ENCODE measurements around the gene PPARD. TPM values are rescaled to one million over a fixed set of nuclear protein-coding genes. Genes with fewer than 3 reads are reported as not detected.

The PPARD gene
- total and polyA plus RNA-seq, 2 of the 13 experiments (the other 11 are each of a cell fraction or from before 2014, with no cell fraction given), result 6.1 to 13.3 TPM

GRCh38 chr6:35342258-35343091, at the start of gene PPARD (continued):
- TF ChIP-seq, protein P1, sequence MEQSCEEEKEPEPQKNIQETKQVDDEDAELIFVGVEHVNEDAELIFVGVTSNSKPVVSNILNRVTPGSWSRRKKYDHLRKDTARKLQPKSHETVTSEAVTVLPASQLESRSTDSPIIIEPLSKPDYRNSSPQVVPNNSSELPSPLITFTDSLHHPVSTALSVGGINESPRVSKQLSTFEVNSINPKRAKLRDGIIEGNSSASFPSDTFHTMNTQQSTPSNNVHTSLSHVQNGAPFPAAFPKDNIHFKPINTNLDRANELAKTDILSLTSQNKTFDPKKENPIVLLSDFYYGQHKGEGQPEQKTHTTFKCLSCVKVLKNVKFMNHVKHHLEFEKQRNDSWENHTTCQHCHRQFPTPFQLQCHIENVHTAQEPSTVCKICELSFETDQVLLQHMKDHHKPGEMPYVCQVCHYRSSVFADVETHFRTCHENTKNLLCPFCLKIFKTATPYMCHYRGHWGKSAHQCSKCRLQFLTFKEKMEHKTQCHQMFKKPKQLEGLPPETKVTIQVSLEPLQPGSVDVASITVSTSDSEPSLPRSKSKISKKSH (CRISPR knock-in tag; IDR thresholded peaks at IDR 0.05; ENCODE audit: borderline replicate concordance), result peak; percentile 84; the same call in 1 of the 2 replicates
- TF ChIP-seq CREM (IDR thresholded peaks at IDR 0.05), result no peak
- TF ChIP-seq CREM (CRISPR knock-in tag; IDR thresholded peaks at IDR 0.05), result no peak
- TF ChIP-seq, protein P2, sequence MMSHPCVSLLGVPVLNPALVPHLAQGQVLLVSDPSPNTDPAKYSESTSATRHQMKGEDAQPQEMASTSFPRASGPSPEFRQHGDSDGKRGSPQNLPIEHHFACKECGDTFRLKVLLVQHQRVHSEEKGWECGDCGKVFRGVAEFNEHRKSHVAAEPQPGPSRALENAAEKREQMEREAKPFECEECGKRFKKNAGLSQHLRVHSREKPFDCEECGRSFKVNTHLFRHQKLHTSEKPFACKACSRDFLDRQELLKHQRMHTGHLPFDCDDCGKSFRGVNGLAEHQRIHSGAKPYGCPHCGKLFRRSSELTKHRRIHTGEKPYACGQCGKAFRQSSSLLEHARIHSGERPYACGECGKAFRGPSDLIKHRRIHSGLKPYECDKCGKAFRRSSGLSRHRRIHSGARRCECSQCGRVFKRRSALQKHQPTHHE (CRISPR knock-in tag; IDR thresholded peaks at IDR 0.05; ENCODE audit: borderline replicate concordance), result 0 out of 2 replicates have a peak, but pooled peaks have one; percentile 35
- no peak for TF ChIP-seq ZNF557 (CRISPR knock-in tag; IDR thresholded peaks at IDR 0.05)
- TF ChIP-seq, protein P3, sequence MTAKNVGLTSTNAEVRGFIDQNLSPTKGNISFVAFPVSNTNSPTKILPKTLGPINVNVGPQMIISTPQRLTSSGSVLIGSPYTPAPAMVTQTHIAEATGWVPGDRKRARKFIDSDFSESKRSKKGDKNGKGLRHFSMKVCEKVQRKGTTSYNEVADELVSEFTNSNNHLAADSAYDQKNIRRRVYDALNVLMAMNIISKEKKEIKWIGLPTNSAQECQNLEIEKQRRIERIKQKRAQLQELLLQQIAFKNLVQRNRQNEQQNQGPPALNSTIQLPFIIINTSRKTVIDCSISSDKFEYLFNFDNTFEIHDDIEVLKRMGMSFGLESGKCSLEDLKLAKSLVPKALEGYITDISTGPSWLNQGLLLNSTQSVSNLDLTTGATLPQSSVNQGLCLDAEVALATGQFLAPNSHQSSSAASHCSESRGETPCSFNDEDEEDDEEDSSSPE (CRISPR knock-in tag; IDR thresholded peaks at IDR 0.05), result peak; percentile 75
- TF ChIP-seq ZBTB10 (CRISPR knock-in tag; IDR thresholded peaks at IDR 0.05; ENCODE audit: borderline replicate concordance), result peak; percentile 76
- no peak for TF ChIP-seq NFKBIZ (CRISPR knock-in tag; IDR thresholded peaks at IDR 0.05)
- TF ChIP-seq, protein P4, sequence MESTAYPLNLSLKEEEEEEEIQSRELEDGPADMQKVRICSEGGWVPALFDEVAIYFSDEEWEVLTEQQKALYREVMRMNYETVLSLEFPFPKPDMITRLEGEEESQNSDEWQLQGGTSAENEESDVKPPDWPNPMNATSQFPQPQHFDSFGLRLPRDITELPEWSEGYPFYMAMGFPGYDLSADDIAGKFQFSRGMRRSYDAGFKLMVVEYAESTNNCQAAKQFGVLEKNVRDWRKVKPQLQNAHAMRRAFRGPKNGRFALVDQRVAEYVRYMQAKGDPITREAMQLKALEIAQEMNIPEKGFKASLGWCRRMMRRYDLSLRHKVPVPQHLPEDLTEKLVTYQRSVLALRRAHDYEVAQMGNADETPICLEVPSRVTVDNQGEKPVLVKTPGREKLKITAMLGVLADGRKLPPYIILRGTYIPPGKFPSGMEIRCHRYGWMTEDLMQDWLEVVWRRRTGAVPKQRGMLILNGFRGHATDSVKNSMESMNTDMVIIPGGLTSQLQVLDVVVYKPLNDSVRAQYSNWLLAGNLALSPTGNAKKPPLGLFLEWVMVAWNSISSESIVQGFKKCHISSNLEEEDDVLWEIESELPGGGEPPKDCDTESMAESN (CRISPR knock-in tag; conservative IDR thresholded peaks at IDR 0.05), result peak; percentile 80; the same call in 1 of the 2 replicates
- TF ChIP-seq BRCA1 (CRISPR knock-in tag; IDR thresholded peaks at IDR 0.05), result no peak
- no peak for TF ChIP-seq MAFK (conservative IDR thresholded peaks at IDR 0.05 in 1 of 2, IDR thresholded peaks at IDR 0.05 in 1 of 2; ENCODE audit: low read length in 2 of 2)
- TF ChIP-seq SIN3B (IDR thresholded peaks at IDR 0.05; ENCODE audit: low read length), result 0 out of 2 replicates have a peak, but pooled peaks have one; percentile 50
- 0 out of 2 replicates have a peak, but pooled peaks have one; percentile 31 for TF ChIP-seq RNF2 (conservative IDR thresholded peaks at IDR 0.05; ENCODE audit: low read depth)
- TF ChIP-seq TCF7 (IDR thresholded peaks at IDR 0.05; ENCODE audit: low read depth), result no peak
- no peak for TF ChIP-seq MLXIP (CRISPR knock-in tag; IDR thresholded peaks at IDR 0.05; ENCODE audit: borderline replicate concordance)
- peak; percentile 48; the same call in 1 of the 2 replicates for TF ChIP-seq ZNF263 (CRISPR knock-in tag; IDR thresholded peaks at IDR 0.05)
- TF ChIP-seq SMARCE1 (IDR thresholded peaks at IDR 0.05; ENCODE audit: borderline replicate concordance), result no peak

Measured in HepG2 (cell line).